HG03575 (cell line): Measurements from ENCODE around the gene POLR1D.

ENCODE experiments used
- ATAC-seq: cut with Tn5 transposase; IDR thresholded peaks from one replicate; pipeline ENCODE4 v1.9.1; 2021; ENCODE audit not compliant: unreplicated experiment, insufficient number of reproducible peaks, low FRiP score; ENCODE audit errors: extremely low read depth

The POLR1D gene

DNA sequence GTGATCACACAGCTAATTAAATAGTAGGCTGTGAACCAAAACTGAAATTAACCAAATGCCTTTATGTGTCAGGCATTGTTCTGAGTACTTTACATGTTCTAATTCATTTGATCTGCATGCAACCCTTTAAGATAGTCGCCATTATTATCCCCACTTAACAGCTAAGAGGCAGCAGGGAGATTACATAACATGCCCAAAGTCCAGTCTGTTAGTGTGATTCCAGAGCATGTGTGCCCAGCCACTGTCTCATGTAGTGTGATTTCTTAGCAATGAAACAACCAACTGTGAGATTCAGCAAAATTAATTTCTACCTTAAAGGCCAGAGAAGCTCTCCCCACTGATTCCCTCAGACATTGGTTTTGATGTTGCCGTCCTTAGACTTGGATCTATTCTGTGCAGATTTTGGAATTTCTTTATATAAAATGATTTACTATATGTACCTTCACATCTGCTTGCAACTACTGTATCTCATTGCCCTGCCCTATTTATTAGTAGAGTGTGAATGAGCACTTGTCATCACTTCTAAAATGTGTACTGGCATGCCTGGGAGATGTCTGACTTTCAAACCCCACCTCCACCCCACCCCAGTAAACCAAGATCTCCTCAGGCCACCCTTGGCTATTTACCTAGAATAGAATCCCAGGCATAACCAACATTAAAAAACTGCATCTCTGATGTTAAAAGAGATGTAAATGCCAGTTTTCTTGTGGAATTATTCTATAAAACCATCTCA is 41.2 kb downstream of the POLR1D start:
- no peak for ATAC-seq

DNA sequence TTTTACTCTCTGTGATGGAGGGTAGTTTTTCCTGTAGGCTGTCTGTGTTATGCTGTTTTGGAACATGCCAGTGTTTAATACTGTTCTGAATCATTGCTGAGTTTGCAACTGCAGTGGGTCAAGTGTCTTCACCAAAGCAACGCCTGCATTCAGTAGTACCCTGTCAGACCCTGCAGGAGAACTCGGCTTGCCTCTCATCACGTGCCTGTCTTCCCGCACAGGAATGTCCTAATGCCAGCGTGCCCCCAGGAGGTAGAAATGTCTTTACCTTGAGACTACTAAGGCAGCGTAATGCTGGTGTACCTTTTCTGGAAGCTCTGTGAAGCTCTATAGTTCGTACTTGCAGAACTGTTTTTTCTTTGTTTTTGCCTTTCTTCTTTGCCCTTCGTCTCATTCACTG is 42.3 kb downstream of the POLR1D start:
- no peak for ATAC-seq

DNA sequence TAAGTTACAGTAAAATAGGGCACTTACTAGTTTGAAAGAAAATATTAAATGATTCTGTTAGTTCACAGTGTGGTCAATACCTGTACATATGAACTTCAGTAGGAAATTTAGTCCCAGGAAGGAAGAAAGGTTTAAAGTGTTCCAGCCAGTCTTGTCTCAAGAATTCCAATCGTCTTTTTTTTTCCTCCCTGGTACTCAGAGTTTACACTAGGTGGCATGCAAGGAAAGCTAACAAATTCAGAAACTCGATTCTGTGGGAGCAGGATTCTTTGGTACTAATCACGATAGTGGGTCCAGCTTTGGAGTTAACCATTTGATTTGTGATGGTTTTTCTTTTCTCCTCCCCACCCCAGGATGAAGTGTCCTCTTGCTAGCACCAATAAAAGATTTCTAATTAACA is 43.6 kb downstream of the POLR1D start:
- ATAC-seq = no peak

DNA sequence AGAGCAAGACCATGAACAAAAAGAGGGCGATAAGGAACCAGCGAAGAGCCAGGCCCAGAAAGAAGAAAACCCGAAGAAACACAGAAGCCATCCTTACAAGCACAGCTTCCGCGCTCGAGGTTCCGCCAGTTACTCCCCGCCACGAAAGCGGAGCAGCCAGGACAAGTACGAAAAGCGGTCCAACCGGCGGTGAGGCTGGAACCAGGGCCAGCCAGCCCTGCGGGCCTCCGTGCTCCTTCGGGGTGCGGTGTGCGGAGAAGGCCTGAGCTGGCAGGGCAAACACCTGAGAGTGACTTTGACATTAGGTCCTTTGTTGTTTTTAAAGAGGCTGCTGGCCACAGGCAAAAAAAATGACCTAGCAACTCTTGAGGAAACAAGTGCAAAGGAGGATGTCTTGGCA is 44.1 kb downstream of the POLR1D start:
- ATAC-seq = no peak

DNA sequence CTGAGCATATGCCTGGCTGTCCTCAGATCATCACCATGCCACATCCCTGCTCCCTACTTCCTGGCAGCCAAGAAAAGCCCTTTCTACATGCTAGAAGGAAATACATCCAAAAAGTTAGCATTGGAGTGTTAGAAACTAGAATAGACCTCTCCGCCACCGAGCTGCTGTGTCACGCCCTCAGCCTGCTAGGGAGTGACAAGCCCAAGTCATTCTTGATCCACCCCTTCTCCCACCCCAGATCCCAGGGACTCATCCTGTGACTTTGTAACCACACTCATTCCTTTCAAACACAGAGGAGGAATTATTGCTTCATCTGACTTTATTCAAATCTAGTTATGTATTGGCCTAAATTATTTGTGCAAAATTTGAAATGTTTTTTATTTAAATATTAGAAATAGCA is 45.3 kb downstream of the POLR1D start:
- no peak for ATAC-seq

DNA sequence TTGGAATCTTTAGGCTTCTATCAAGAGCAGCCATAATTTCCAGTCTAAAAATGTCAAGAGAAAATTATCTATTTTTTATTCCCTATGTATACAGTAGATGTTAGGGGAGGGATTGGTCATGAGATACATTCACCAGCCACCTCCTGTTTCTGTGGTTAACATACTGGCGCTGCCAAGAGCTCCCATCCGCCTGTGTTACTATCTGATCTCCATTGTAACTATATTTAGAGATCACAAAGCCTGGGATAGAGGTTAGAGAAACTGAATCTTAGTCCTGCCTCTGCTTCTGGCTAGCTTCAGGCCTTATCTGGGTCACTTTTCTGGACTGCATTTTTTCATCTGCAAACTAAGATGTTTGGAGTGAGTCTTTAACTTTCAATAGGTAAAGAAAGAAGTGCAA is 46.3 kb downstream of the POLR1D start:
- ATAC-seq = no peak

DNA sequence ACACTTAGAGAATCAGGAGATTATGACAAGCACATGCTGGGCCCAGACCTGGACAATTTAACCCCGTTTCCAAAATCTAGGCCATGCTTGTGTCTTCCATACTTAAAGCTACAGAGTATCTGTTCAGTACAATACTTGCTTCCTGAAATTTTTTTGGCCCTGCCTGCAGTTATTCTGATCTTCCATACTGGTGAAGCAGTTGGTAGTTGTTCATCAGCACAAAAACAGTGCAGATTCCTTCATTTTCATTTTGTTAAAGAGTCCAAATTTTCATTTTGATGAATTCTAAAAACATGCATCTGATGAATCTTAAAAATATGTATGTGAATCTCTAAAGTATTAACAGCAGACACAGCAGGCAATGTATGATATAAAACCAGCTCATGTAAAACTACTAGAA is 49.2 kb downstream of the POLR1D start:
- no peak for ATAC-seq

DNA sequence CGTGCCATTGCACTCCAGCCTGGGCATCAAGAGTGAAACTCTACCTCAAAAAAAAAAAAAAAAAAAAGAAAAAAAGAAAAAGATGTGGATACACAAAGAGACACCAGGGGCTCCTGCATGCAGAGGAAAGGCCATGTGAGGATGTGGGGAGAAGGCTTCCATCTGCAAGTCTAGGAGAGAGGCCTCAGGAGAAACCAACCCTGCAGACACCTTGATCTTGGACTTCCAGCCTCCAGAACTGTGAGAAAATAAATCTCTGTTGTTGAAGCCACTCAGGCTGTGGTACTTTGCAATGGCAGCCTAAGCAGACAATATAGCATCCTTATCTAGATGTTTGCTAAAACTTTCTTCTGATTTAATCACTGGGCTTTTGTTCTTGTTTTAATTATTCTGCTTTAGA is 50.3 kb downstream of the POLR1D start:
- ATAC-seq = no peak
